Fibroblast of lung (primary cell): ENCODE data around the gene IMP3. TPM values are rescaled to one million over a fixed set of nuclear protein-coding genes. Genes with fewer than 3 reads are reported as not detected.

ENCODE experiments used
- DNase-seq, 2 donors: peaks; one replicate each; pipeline versions ENCODE4 v3.0.0 to v3.0.0-alpha.2; 2010; ENCODE audit warnings: low read depth in 2 of 2
- H2AFZ ChIP-seq: 2 replicates; pipeline ENCODE4 v1.5.1; 2012; ENCODE audit warnings: low read length, control low read depth, inconsistent platforms
- H3K27ac ChIP-seq: 2 replicates; pipeline ENCODE4 v1.5.1; 2011; ENCODE audit warnings: low read length, control low read depth; ENCODE audit not compliant: insufficient read depth
- H3K27me3 ChIP-seq: 2 replicates; pipeline ENCODE4 v1.5.1; 2011; ENCODE audit warnings: mild to moderate bottlenecking, low read length; ENCODE audit not compliant: control insufficient read depth, insufficient read depth
- H3K36me3 ChIP-seq: 2 replicates; pipeline ENCODE4 v1.5.1; 2011; ENCODE audit warnings: low read length; ENCODE audit not compliant: control insufficient read depth, insufficient read depth
- H3K4me1 ChIP-seq: 2 replicates; pipeline ENCODE4 v1.5.1; 2011; ENCODE audit warnings: low read length; ENCODE audit not compliant: control insufficient read depth, insufficient read depth; ENCODE audit errors: extremely low read depth
- H3K4me2 ChIP-seq: 2 replicates; pipeline ENCODE4 v1.5.1; 2011; ENCODE audit warnings: low read length, control low read depth; ENCODE audit not compliant: insufficient read depth; ENCODE audit errors: extremely low read depth
- H3K4me3 ChIP-seq, 4 experiments: fragments of 200-600 bp in 1 of 4; sonication (generic) in 1 of 4; replicated peaks in 1 of 4; 2 replicates each; pipeline ENCODE4 v1.5.1; 2011 to 2016; ENCODE audit warnings: low read length in 4 of 4, low read depth in 3 of 4, mild to moderate bottlenecking in 3 of 4, control low read depth in 2 of 4, inconsistent platforms in 1 of 4, mixed read lengths in 1 of 4; ENCODE audit not compliant: insufficient read depth in 1 of 4; ENCODE audit errors: control extremely low read depth in 1 of 4
- H3K79me2 ChIP-seq: 2 replicates; pipeline ENCODE4 v1.5.1; 2012; ENCODE audit warnings: mild to moderate bottlenecking, low read length, inconsistent platforms; ENCODE audit not compliant: control insufficient read depth, insufficient read depth
- H3K9ac ChIP-seq: 2 replicates; pipeline ENCODE4 v1.5.1; 2011; ENCODE audit warnings: mild to moderate bottlenecking, low read length, control low read depth; ENCODE audit not compliant: insufficient read depth
- H3K9me3 ChIP-seq: 2 replicates; pipeline ENCODE4 v1.5.1; 2012; ENCODE audit warnings: low read depth, low read length; ENCODE audit not compliant: control insufficient read depth, insufficient read depth
- H4K20me1 ChIP-seq: 2 replicates; pipeline ENCODE4 v1.5.1; 2011; ENCODE audit warnings: low read length; ENCODE audit not compliant: control insufficient read depth, insufficient read depth; ENCODE audit errors: extremely low read depth
- EZH2 ChIP-seq: IDR thresholded peaks from 2 replicates; pipeline ENCODE4 v1.5.1; 2012; ENCODE audit warnings: low read length, control low read depth, mild to moderate bottlenecking; ENCODE audit errors: missing control alignments
- polyA plus RNA-seq, 2 donors: library from polyadenylated mRNA; depleted of rRNA in 1 of 2; stranded (reverse) in 1 of 2; unstranded in 1 of 2; fragments of >200 nt; gene quantifications; 2 replicates each; pipeline ENCODE4 v1.2.1, GENCODE V29; 2011 to 2012; ENCODE audit warnings: missing spikeins in 1 of 2
- total RNA-seq: library from RNA; depleted of rRNA; stranded (reverse); fragments of >200 nt; gene quantifications from 2 replicates; pipeline ENCODE4 v1.2.1, GENCODE V29; 2014
- TF ChIP-seq, protein P1 (sequence below), 2 donors: IDR thresholded peaks in 1 of 2; conservative IDR thresholded peaks in 1 of 2; 1 replicate in 1 of 2; 2 replicates in 1 of 2; pipeline ENCODE4 v1.5.1; 2011 to 2012; ENCODE audit warnings: low read length in 2 of 2, control low read depth in 1 of 2, inconsistent platforms in 1 of 2, low read depth in 1 of 2, mild to moderate bottlenecking in 1 of 2

Gene IMP3
- total and polyA plus RNA-seq, 2 donors (not counting 1 experiment from before 2014, with no cell fraction given): 34.0 to 45.1 TPM

DNA sequence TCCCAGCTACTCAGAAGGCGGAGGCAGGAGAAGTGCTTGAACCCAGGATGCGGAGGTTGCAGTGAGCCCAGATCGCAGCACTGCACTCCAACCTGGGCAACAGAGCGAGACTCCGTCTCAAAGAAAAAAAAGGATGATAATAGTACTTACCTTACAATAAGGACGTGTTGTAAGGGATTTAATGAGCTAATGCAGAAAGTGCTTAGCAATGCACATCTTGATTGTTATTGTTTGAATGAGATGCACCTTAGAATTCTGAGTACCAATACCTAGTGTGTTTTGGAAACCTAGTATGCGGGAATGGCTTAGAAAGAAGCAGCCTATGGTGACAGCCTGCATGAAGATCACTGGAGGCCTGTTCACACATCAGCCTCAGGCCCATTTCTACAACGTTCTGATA is 34.0 kb downstream of the IMP3 start:
- H3K36me3 ChIP-seq: peaks cover 7% of the 10 kb centered on the region
- H3K9me3 ChIP-seq: no peaks in the 10 kb centered on the region
- no peak overlapping the region for H2AFZ ChIP-seq
- DNase-seq: no peak
- no peak overlapping the region for H3K4me3 ChIP-seq
- H4K20me1 ChIP-seq: no peaks in the 10 kb centered on the region
- H3K79me2 ChIP-seq: no peaks in the 10 kb centered on the region
- no peaks in the 10 kb centered on the region for H3K27me3 ChIP-seq
- H3K4me1 ChIP-seq: no peaks in the 10 kb centered on the region
- no peak overlapping the region for H3K4me2 ChIP-seq
- H3K9ac ChIP-seq: no peak overlapping the region
- H3K27ac ChIP-seq: no peak overlapping the region
- TF ChIP-seq, protein P1, sequence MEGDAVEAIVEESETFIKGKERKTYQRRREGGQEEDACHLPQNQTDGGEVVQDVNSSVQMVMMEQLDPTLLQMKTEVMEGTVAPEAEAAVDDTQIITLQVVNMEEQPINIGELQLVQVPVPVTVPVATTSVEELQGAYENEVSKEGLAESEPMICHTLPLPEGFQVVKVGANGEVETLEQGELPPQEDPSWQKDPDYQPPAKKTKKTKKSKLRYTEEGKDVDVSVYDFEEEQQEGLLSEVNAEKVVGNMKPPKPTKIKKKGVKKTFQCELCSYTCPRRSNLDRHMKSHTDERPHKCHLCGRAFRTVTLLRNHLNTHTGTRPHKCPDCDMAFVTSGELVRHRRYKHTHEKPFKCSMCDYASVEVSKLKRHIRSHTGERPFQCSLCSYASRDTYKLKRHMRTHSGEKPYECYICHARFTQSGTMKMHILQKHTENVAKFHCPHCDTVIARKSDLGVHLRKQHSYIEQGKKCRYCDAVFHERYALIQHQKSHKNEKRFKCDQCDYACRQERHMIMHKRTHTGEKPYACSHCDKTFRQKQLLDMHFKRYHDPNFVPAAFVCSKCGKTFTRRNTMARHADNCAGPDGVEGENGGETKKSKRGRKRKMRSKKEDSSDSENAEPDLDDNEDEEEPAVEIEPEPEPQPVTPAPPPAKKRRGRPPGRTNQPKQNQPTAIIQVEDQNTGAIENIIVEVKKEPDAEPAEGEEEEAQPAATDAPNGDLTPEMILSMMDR (conservative IDR thresholded peaks at IDR 0.05 in 1 of 2, IDR thresholded peaks at IDR 0.05 in 1 of 2; ENCODE audit: low read depth in 1 of 2, low read length in 2 of 2): no peak
- no peak for TF ChIP-seq EZH2

DNA sequence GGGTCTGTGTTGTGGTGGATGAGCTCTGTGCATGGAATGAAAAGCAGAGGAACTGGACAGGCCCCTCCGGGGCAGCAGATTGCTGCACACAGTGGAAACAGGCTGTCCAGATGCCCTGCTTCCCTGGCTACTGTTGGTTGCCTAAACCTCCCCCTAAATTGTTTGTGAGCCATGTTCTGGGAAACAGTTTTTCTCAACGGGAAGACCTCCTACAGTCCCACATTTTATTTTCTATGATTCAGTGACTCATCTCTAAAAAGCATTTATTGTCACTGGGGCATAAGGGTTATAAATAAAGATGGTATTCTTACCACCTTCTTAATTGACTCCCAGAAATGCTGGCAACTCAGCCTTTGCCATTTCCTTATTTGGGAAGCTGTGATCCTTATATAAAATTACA is 40.6 kb downstream of the IMP3 start:
- no peaks in the 10 kb centered on the region for H3K4me1 ChIP-seq
- H3K4me2 ChIP-seq: no peak overlapping the region
- H3K9me3 ChIP-seq: no peaks in the 10 kb centered on the region
- no peak overlapping the region for H2AFZ ChIP-seq
- H3K36me3 ChIP-seq: peaks cover 10% of the 10 kb centered on the region
- TF ChIP-seq EZH2: no peak
- TF ChIP-seq, protein P1 (conservative IDR thresholded peaks at IDR 0.05 in 1 of 2, IDR thresholded peaks at IDR 0.05 in 1 of 2; ENCODE audit: low read depth in 1 of 2, low read length in 2 of 2): no peak
- no peaks in the 10 kb centered on the region for H3K79me2 ChIP-seq
- no peak for DNase-seq
- no peak overlapping the region for H3K4me3 ChIP-seq
- H3K27me3 ChIP-seq: no peaks in the 10 kb centered on the region
- H3K27ac ChIP-seq: no peak overlapping the region
- H3K9ac ChIP-seq: no peak overlapping the region
- no peaks in the 10 kb centered on the region for H4K20me1 ChIP-seq

DNA sequence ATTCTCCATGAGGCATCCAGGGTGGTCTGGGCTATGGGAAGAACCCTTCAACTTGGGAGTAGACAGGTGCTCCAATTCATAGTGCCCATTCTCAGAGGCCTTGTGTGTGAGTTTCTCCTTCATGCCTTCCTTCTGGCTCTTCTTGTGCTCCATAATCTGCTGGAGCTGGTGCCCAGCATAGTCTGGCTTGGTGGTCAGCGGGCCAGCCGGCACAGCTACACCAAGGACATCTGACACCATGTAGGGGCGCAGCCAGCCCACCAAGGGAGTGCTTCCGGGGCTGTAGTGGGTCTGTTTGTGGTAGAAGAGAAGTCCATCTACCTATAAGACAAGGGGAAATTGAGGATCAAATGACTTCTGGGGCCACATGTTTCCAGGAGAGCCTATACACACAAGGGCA is 41.7 kb downstream of the IMP3 start:
- no peak overlapping the region for H2AFZ ChIP-seq
- no peak overlapping the region for H3K4me2 ChIP-seq
- no peaks in the 10 kb centered on the region for H3K9me3 ChIP-seq
- DNase-seq: no peak
- TF ChIP-seq, protein P1 (conservative IDR thresholded peaks at IDR 0.05 in 1 of 2, IDR thresholded peaks at IDR 0.05 in 1 of 2; ENCODE audit: low read depth in 1 of 2, low read length in 2 of 2): no peak
- TF ChIP-seq EZH2: no peak
- no peaks in the 10 kb centered on the region for H3K79me2 ChIP-seq
- H3K9ac ChIP-seq: no peak overlapping the region
- H4K20me1 ChIP-seq: no peaks in the 10 kb centered on the region
- H3K27ac ChIP-seq: no peak overlapping the region
- peaks cover 10% of the 10 kb centered on the region for H3K36me3 ChIP-seq
- H3K4me3 ChIP-seq: no peak overlapping the region
- H3K27me3 ChIP-seq: no peaks in the 10 kb centered on the region
- H3K4me1 ChIP-seq: no peaks in the 10 kb centered on the region
